ENCODE results near the gene CACNA1B. TPM values are rescaled to one million over a fixed set of nuclear protein-coding genes. Genes with fewer than 3 reads are reported as not detected.

CACNA1B gene
- total RNA-seq, 1 donor from 2014 or later: 3.1 TPM

DNA sequence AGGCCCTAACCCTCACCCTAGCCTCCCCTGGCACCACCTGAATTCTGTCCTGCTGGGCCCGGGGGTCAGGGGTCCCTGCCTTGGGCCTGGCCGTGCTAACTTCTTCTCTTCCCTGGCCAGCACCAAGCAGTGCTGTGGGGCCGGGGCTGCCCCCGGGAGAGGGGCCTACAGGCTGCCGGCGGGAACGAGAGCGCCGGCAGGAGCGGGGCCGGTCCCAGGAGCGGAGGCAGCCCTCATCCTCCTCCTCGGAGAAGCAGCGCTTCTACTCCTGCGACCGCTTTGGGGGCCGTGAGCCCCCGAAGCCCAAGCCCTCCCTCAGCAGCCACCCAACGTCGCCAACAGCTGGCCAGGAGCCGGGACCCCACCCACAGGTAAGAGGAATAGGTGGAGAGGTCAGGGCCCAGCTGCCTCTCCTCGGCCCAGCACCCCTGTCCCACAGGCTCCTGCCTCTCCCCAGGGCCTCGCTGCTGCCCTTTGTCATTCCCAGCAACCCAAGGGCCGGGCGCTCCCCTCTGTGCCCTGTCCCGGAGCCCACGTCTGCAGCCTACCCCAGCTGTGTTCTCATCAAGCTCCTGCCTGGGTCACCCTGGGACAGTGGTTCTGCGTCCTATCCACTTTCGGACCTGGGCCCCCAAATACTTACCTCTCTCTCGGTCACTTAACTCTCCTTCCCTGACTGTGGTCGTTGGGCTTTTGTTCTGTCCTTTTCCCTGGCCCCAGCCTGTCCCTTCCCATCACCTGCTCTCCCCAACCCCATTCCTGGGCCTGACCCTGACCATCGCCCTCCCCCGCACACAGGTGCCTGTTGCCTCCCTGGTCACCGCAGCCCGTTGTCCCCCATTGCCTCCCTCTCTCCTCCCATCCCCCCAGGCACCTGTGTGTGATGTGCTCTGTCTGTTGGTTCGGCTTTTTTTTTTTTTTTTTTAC, 243.2 kb downstream of the CACNA1B start:
- Mint-ChIP-seq H3K9me3 (no peaks in the 10 kb centered on the region), H3K36me3 (ENCODE audit: low read depth) (no peaks in the 10 kb centered on the region)

DNA sequence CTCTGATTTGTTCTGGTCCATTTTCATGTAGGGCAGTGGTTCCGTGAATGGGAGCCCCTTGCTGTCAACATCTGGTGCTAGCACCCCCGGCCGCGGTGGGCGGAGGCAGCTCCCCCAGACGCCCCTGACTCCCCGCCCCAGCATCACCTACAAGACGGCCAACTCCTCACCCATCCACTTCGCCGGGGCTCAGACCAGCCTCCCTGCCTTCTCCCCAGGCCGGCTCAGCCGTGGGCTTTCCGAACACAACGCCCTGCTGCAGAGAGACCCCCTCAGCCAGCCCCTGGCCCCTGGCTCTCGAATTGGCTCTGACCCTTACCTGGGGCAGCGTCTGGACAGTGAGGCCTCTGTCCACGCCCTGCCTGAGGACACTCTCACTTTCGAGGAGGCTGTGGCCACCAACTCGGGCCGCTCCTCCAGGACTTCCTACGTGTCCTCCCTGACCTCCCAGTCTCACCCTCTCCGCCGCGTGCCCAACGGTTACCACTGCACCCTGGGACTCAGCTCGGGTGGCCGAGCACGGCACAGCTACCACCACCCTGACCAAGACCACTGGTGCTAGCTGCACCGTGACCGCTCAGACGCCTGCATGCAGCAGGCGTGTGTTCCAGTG, 244.0 kb downstream of the CACNA1B start:
- Mint-ChIP-seq H3K27ac (ENCODE audit: unreplicated experiment) (no peak overlapping the region), H3K9me3 (no peaks in the 10 kb centered on the region), H3K4me3 (no peak overlapping the region), H3K4me1 (no peaks in the 10 kb centered on the region), H3K27me3 (ENCODE audit: low read depth) (no peaks in the 10 kb centered on the region), H3K36me3 (ENCODE audit: low read depth) (no peaks in the 10 kb centered on the region)
- TF ChIP-seq, protein P1, sequence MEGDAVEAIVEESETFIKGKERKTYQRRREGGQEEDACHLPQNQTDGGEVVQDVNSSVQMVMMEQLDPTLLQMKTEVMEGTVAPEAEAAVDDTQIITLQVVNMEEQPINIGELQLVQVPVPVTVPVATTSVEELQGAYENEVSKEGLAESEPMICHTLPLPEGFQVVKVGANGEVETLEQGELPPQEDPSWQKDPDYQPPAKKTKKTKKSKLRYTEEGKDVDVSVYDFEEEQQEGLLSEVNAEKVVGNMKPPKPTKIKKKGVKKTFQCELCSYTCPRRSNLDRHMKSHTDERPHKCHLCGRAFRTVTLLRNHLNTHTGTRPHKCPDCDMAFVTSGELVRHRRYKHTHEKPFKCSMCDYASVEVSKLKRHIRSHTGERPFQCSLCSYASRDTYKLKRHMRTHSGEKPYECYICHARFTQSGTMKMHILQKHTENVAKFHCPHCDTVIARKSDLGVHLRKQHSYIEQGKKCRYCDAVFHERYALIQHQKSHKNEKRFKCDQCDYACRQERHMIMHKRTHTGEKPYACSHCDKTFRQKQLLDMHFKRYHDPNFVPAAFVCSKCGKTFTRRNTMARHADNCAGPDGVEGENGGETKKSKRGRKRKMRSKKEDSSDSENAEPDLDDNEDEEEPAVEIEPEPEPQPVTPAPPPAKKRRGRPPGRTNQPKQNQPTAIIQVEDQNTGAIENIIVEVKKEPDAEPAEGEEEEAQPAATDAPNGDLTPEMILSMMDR (conservative IDR thresholded peaks at IDR 0.05): no peak
- DNase-seq (ENCODE audit: low read depth, low spot score): no peak

More for the DNA sequence above, 243.2 kb downstream of the CACNA1B start:
- no peak for DNase-seq (ENCODE audit: low read depth, low spot score)
- Mint-ChIP-seq H3K27me3 (ENCODE audit: low read depth) (no peaks in the 10 kb centered on the region), H3K4me3 (no peak overlapping the region), H3K27ac (ENCODE audit: unreplicated experiment) (no peak overlapping the region), H3K4me1 (no peaks in the 10 kb centered on the region)
- TF ChIP-seq, protein P1 (conservative IDR thresholded peaks at IDR 0.05): no peak

DNA sequence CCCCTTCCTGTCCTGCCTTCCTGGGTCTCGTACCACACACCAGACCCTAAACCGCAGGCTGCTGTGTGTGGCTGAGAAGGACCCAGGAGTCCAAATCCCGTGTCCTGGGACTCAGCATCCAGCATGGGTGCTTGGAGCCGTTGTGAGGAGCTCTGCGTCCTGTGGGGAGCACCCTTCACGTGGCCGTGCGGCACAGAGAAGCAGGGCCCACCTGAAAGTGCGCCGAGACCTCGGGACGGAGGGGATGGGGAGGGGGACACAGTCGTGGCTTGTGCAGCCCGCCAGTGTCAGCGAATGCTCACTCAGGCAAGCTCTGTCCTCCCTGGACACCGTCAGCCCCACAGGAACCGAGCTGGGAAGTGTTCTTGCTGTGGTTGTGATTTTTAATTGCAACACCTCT, 244.6 kb downstream of the CACNA1B start:
- H3K4me1 Mint-ChIP-seq: no peaks in the 10 kb centered on the region
- H3K4me3 Mint-ChIP-seq: no peak overlapping the region
- no peaks in the 10 kb centered on the region for H3K27me3 Mint-ChIP-seq (ENCODE audit: low read depth)
- DNase-seq (ENCODE audit: low read depth, low spot score): no peak
- H3K36me3 Mint-ChIP-seq (ENCODE audit: low read depth): no peaks in the 10 kb centered on the region
- TF ChIP-seq, protein P1 (conservative IDR thresholded peaks at IDR 0.05): no peak
- H3K27ac Mint-ChIP-seq (ENCODE audit: unreplicated experiment): no peak overlapping the region
- H3K9me3 Mint-ChIP-seq: no peaks in the 10 kb centered on the region

DNA sequence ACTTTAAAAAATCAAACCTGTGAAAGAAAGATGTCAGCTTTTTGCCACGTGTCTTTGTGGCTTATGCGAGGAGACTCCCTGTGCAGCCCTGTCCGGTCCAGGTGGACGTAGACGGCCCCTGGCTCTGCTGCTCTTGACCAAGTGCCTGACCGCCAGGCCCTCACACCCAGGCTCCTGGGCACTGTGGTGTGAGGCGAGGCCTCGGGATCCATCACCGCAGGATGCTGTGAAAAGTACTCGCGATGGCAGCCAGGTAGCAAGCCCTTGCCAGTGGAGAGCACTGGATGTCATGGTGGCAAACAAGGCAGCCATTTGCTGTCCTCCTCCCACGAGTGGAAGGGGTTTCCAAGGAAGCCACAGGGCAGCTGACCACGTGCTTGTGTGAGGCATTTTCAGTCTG, 245.1 kb downstream of the CACNA1B start:
- H3K4me3 Mint-ChIP-seq: no peak overlapping the region
- TF ChIP-seq, protein P1 (conservative IDR thresholded peaks at IDR 0.05): no peak
- H3K4me1 Mint-ChIP-seq: no peaks in the 10 kb centered on the region
- no peak for DNase-seq (ENCODE audit: low read depth, low spot score)
- H3K27me3 Mint-ChIP-seq (ENCODE audit: low read depth): no peaks in the 10 kb centered on the region
- H3K36me3 Mint-ChIP-seq (ENCODE audit: low read depth): no peaks in the 10 kb centered on the region
- no peak overlapping the region for H3K27ac Mint-ChIP-seq (ENCODE audit: unreplicated experiment)
- H3K9me3 Mint-ChIP-seq: no peaks in the 10 kb centered on the region

DNA sequence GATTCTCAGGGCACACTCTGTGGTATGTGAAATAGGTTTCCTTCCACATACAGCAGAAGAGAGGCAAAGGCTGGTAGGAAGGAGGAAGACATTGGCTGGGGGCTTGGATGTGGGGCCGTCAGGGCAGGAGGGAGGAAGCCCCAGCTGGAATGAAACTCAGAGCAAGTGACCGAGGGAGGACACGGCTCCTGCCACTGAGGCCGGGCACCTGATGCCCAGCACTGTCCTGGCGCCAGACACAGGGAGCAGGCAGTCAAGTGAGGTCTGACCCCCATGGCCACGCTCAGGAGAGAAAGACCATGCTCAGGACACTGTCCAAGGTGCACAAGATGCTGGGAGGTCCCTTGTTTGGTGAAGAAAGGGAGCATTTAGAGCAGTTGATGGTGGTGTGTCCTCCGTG, 245.5 kb downstream of the CACNA1B start:
- no peak overlapping the region for H3K27ac Mint-ChIP-seq (ENCODE audit: unreplicated experiment)
- no peaks in the 10 kb centered on the region for H3K36me3 Mint-ChIP-seq (ENCODE audit: low read depth)
- H3K27me3 Mint-ChIP-seq (ENCODE audit: low read depth): no peaks in the 10 kb centered on the region
- H3K9me3 Mint-ChIP-seq: no peaks in the 10 kb centered on the region
- no peak overlapping the region for H3K4me3 Mint-ChIP-seq
- no peaks in the 10 kb centered on the region for H3K4me1 Mint-ChIP-seq
- TF ChIP-seq, protein P1 (conservative IDR thresholded peaks at IDR 0.05): no peak
- DNase-seq (ENCODE audit: low read depth, low spot score): no peak

All from neural crest cell (in vitro differentiated cells).